K562 (cell line): ENCODE results near the gene ADI1. TPM values are rescaled to one million over a fixed set of nuclear protein-coding genes. Genes with fewer than 3 reads are reported as not detected.
A peak's percentile ranks its signal among the peaks of the same experiment; 100 is the strongest.

Experiments
- ATF7 ChIP-seq: fragments of 450-650 bp; IDR thresholded peaks from 2 replicates; pipeline ENCODE4 v1.7.1; 2014; ENCODE audit warnings: mild to moderate bottlenecking, moderate library complexity
- CHD7 ChIP-seq: fragments of 200-600 bp; sonication (generic); IDR thresholded peaks from one replicate; pipeline ENCODE4 v1.6.1; 2012; ENCODE audit warnings: mild to moderate bottlenecking, low read depth, low read length, inconsistent platforms
- EP300 ChIP-seq: IDR thresholded peaks from 2 replicates; pipeline ENCODE4 v1.6.1; 2012; ENCODE audit warnings: low read length, improper control_type of control experiment
- HDGF ChIP-seq: fragments of 450-650 bp; IDR thresholded peaks from 2 replicates; pipeline ENCODE4 v1.6.1; 2016
- MTA3 ChIP-seq: fragments of 450-650 bp; formaldehyde crosslinking; IDR thresholded peaks from 2 replicates; pipeline ENCODE4 v1.6.1; 2017; ENCODE audit warnings: mild to moderate bottlenecking, borderline replicate concordance
- RFX5 ChIP-seq: IDR thresholded peaks from 2 replicates; pipeline ENCODE4 v1.6.1; 2011; ENCODE audit warnings: low read depth, mild to moderate bottlenecking, improper control_type of control experiment, low read length
- TEAD1 ChIP-seq, 2 experiments: fragments of 450-650 bp in 1 of 2; sonication (generic) in 1 of 2; formaldehyde crosslinking; IDR thresholded peaks; 2 replicates each; pipeline versions ENCODE4 v1.4.0 to v1.8.0; 2020 to 2022; ENCODE audit warnings: mild to moderate bottlenecking in 2 of 2, missing genetic modification reagents in 1 of 2
- TRIM24 ChIP-seq, 2 experiments: fragments of 450-650 bp; IDR thresholded peaks; 2 replicates each; pipeline ENCODE4 v1.6.1; 2016
- ZBTB1 ChIP-seq: sonication (generic); formaldehyde crosslinking; IDR thresholded peaks from 2 replicates; pipeline ENCODE4 v1.8.1; 2023; ENCODE audit warnings: missing genetic modification reagents, low read depth, mild to moderate bottlenecking, borderline replicate concordance
- ZNF316 ChIP-seq: fragments of 450-650 bp; IDR thresholded peaks from 2 replicates; pipeline ENCODE4 v1.6.1; 2016
- polyA plus RNA-seq, 8 experiments: library from polyadenylated mRNA; depleted of rRNA in 4 of 8; stranded (reverse) in 5 of 8; unstranded in 3 of 8; fragments of >200 nt; fragmentation: Nextera tagmentation in 2 of 8; fragmentation: Illumina TruSeq in 1 of 8; extraction: Ambion mirVana in 2 of 8; extraction: Trizol in 1 of 8; gene quantifications; 2 replicates each; pipeline versions ENCODE4 v1.2.1 to v1.2.3, GENCODE V29; 2011 to 2014; ENCODE audit warnings: inconsistent platforms in 1 of 8, missing spikeins in 1 of 8
- total RNA-seq, 7 experiments: library from RNA; depleted of rRNA in 6 of 7; stranded (reverse); fragments of >200 nt in 6 of 7; fragmentation: Illumina TruSeq in 2 of 7; extraction: Trizol in 2 of 7; gene quantifications; 2 replicates each; pipeline versions ENCODE4 v1.2.1 to v1.2.3, GENCODE V29; 2011 to 2021; ENCODE audit warnings: low replicate concordance in 1 of 7
- TF ChIP-seq, protein P1 (sequence below), 2 experiments: IDR thresholded peaks; 2 replicates each; pipeline ENCODE4 v1.6.1; 2012; ENCODE audit warnings: improper control_type of control experiment in 2 of 2, low read depth in 2 of 2, low read length in 2 of 2, borderline replicate concordance in 1 of 2
- TF ChIP-seq, protein P2 (sequence below): sonication (generic); formaldehyde crosslinking; IDR thresholded peaks from 2 replicates; pipeline ENCODE4 v1.8.0; 2022; ENCODE audit warnings: missing genetic modification reagents, mild to moderate bottlenecking, moderate library complexity, borderline replicate concordance

The ADI1 gene
- total and polyA plus RNA-seq, 9 of the 15 experiments (the other 6 are each of a cell fraction or from before 2014, with no cell fraction given) = 6.1 to 51.0 (median 27.1) TPM

GRCh38 chr2:3518496-3519254 is 656 bp downstream of the ADI1 start (continued):
- TF ChIP-seq, protein P1, sequence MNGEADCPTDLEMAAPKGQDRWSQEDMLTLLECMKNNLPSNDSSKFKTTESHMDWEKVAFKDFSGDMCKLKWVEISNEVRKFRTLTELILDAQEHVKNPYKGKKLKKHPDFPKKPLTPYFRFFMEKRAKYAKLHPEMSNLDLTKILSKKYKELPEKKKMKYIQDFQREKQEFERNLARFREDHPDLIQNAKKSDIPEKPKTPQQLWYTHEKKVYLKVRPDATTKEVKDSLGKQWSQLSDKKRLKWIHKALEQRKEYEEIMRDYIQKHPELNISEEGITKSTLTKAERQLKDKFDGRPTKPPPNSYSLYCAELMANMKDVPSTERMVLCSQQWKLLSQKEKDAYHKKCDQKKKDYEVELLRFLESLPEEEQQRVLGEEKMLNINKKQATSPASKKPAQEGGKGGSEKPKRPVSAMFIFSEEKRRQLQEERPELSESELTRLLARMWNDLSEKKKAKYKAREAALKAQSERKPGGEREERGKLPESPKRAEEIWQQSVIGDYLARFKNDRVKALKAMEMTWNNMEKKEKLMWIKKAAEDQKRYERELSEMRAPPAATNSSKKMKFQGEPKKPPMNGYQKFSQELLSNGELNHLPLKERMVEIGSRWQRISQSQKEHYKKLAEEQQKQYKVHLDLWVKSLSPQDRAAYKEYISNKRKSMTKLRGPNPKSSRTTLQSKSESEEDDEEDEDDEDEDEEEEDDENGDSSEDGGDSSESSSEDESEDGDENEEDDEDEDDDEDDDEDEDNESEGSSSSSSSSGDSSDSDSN (IDR thresholded peaks at IDR 0.05; ENCODE audit: borderline replicate concordance in 1 of 2, low read depth in 2 of 2, low read length in 2 of 2) = 0 out of 4 replicates have a peak, but pooled peaks of 1 of the 2 experiments have one; percentile 18
- TF ChIP-seq ATF7 (peak; percentile 84; the same call in 1 of the 2 replicates), CHD7 (no peak), HDGF (no peak), RFX5 (no peak), EP300 (0 out of 2 replicates have a peak, but pooled peaks have one; percentile 3), ZNF316 (0 out of 2 replicates have a peak, but pooled peaks have one; percentile 41), TRIM24 (IDR thresholded peaks at IDR 0.05) (no peak), MTA3 (no peak), TEAD1 (CRISPR knock-in tag; IDR thresholded peaks at IDR 0.05) (0 out of 4 replicates have a peak, but pooled peaks of 1 of the 2 experiments have one; percentile 24), ZBTB1 (CRISPR knock-in tag) (no peak)
- TF ChIP-seq, protein P2, sequence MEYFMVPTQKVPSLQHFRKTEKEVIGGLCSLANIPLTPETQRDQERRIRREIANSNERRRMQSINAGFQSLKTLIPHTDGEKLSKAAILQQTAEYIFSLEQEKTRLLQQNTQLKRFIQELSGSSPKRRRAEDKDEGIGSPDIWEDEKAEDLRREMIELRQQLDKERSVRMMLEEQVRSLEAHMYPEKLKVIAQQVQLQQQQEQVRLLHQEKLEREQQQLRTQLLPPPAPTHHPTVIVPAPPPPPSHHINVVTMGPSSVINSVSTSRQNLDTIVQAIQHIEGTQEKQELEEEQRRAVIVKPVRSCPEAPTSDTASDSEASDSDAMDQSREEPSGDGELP (CRISPR knock-in tag) = peak; percentile 7; the same call in 1 of the 2 replicates
